ENCODE measurements around the gene NBDY. TPM values are rescaled to one million over a fixed set of nuclear protein-coding genes. Genes with fewer than 3 reads are reported as not detected.

NBDY gene
- total and polyA plus RNA-seq, 4 experiments from 2014 or later: 29.3 to 75.7 (median 52.2) TPM

DNA sequence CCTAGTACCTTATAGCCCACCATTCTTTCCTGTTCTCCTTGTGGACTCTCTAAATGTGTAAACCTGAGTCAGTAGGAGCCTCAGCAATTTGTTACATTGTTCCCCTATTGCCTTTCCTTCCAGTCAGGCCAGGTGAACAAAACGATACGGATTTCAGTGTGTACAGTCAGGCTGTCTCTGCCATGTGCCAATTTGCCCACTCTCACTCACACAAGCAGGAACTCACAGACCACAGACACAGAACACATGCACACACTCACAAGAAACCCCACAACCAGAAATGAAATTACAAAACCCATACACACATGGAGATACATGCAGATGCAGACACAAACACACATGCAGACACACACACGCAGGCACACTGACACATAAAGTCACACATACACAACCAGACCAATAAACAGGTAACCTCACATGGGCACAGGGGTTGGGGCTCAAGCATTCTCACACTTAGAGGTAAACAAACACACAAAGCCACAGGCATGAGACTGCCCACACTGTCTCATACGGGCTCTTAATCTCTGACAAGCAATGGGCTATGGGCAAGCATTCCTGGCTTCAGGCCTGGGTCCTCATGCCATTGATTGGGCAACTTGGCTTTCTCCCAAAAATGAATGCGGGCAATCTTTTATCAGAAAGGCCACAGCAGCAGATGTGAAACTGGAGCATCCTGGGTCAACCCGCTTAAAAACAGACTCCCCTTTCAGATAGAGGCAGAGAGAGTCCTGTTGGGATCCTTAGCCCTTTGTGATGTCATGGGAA lies 68.7 kb downstream of the NBDY start:
- Mint-ChIP-seq H3K36me3 (peaks cover 4 to 13% of the 10 kb centered on the region in 2 donors), H3K27me3 (no peaks in the 10 kb centered on the region), H3K9me3 (no peaks in the 10 kb centered on the region), H3K27ac (peak overlapping the region; percentile 53 to 88 (median 79)), H3K4me1 (peaks cover 35 to 60% (median 44%) of the 10 kb centered on the region in 4 donors), H3K4me3 (peak overlapping the region in 5 of 8 donors; percentile 30 to 47 (median 41))
- Histone ChIP-seq H3K27me3 (ENCODE audit: insufficient read depth, low read length) (no peaks in the 10 kb centered on the region), H3K4me3 (ENCODE audit: low read length in 2 of 2) (no peak overlapping the region), H3K4me1 (ENCODE audit: insufficient read depth, low read length) (peaks cover 49% of the 10 kb centered on the region), H3K9me3 (ENCODE audit: control insufficient read depth in 1 of 2, low read length in 2 of 2) (no peaks in the 10 kb centered on the region), H3K36me3 (ENCODE audit: insufficient read depth, low read length) (no peaks in the 10 kb centered on the region), H3K27ac (ENCODE audit: low read depth, low read length) (no peak overlapping the region)
- DNase-seq: no peak
- CTCF ChIA-PET (ENCODE audit: partially characterized antibody): no interaction called here
- intact Hi-C loops (cut with micrococcal nuclease): no loop called here
- POLR2A ChIA-PET (ENCODE audit: partially characterized antibody): no interaction called here

- peaks cover 35 to 61% (median 45%) of the 10 kb centered on the region in 4 donors for H3K4me1 Mint-ChIP-seq
- ChIA-PET CTCF (ENCODE audit: partially characterized antibody) (no interaction called here), POLR2A (ENCODE audit: partially characterized antibody) (no interaction called here)
- Histone ChIP-seq H3K36me3 (ENCODE audit: insufficient read depth, low read length) (no peaks in the 10 kb centered on the region), H3K4me1 (ENCODE audit: insufficient read depth, low read length) (peaks cover 49% of the 10 kb centered on the region), H3K27ac (ENCODE audit: low read depth, low read length) (no peak overlapping the region), H3K4me3 (ENCODE audit: low read length in 2 of 2) (no peak overlapping the region), H3K27me3 (ENCODE audit: insufficient read depth, low read length) (no peaks in the 10 kb centered on the region), H3K9me3 (ENCODE audit: control insufficient read depth in 1 of 2, low read length in 2 of 2) (no peaks in the 10 kb centered on the region)
- intact Hi-C loops (cut with micrococcal nuclease): no loop called here
- no peak for DNase-seq
- H3K4me3 Mint-ChIP-seq: no peak overlapping the region
- H3K27me3 Mint-ChIP-seq: no peaks in the 10 kb centered on the region
- peaks cover 4 to 13% of the 10 kb centered on the region in 2 donors for H3K36me3 Mint-ChIP-seq
- H3K9me3 Mint-ChIP-seq: no peaks in the 10 kb centered on the region
- peak overlapping the region in 6 of 7 donors; percentile 53 to 88 (median 80) for H3K27ac Mint-ChIP-seq
These were observed 69.3 kb downstream of the NBDY start for GRCh38 chrX:56798339-56798711.

DNA sequence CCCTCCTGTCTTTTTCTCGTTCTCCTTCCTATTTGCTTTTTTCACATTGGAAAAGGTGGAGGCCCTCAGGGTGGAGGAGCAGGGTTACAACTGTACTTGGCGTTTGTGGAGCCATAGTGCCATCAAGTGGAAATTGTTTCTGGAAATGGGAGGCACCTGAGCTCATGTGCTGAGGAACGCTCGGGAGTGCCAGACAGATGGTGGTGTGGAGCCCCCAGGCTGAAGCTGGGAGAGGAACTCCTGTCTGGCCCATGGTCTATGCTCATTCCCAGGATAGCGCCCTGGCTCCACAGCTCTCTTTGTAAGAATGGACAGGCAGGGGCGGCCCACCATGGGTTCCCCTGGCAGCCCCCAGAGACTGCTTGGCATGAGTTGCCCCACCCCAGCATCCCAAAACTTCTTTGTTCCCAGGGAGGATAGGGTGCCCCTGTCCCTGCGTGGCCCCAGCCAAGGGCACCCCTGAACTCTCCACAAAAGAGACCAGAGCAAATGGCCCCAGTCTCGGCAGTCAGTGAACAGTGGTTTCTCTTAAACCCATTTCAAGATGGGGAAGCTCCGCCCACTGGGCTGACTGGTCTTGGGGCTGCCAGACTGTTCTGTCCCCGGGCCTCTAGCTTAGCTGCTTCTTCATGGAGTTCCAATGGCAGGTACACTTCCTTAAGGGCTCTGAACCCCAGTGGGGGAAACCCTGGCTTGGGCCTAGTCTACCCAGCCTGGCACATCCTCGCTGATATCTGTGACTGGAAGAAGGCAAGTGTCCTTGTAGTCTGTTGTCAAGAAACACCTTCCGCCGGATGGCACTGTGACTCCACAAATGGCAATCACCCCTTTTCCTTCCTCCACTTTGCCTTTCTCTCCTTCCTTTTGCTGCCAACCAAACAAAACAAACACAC lies 70.1 kb downstream of the NBDY start:
- peaks cover 54% of the 10 kb centered on the region for H3K4me1 ChIP-seq (ENCODE audit: insufficient read depth, low read length)
- Mint-ChIP-seq H3K4me3 (peak overlapping the region in 2 of 8 donors; percentile 25 to 43), H3K27me3 (no peaks in the 10 kb centered on the region), H3K9me3 (no peaks in the 10 kb centered on the region), H3K4me1 (peaks cover 35 to 66% (median 47%) of the 10 kb centered on the region in 4 donors), H3K36me3 (peaks cover 4 to 13% of the 10 kb centered on the region in 2 donors), H3K27ac (peak overlapping the region; percentile 42 to 95 (median 86))
- H3K9me3 ChIP-seq (ENCODE audit: control insufficient read depth in 1 of 2, low read length in 2 of 2): no peaks in the 10 kb centered on the region
- H3K27me3 ChIP-seq (ENCODE audit: insufficient read depth, low read length): no peaks in the 10 kb centered on the region
- H3K4me3 ChIP-seq (ENCODE audit: low read length in 2 of 2): no peak overlapping the region
- peak overlapping the region; percentile 52 for H3K27ac ChIP-seq (ENCODE audit: low read depth, low read length)
- ChIA-PET POLR2A (ENCODE audit: partially characterized antibody) (no interaction called here), CTCF (ENCODE audit: partially characterized antibody) (no interaction called here)
- intact Hi-C loops (cut with micrococcal nuclease): no loop called here
- peak in 1 of 5 donors; percentile 36 for DNase-seq
- no peaks in the 10 kb centered on the region for H3K36me3 ChIP-seq (ENCODE audit: insufficient read depth, low read length)

GRCh38 chrX:56800307-56800706 lies 71.3 kb downstream of the NBDY start:
- H3K4me1 Mint-ChIP-seq: peaks cover 34 to 61% (median 49%) of the 10 kb centered on the region in 4 donors
- H3K27ac ChIP-seq (ENCODE audit: low read depth, low read length): peak overlapping the region; percentile 52

DNA sequence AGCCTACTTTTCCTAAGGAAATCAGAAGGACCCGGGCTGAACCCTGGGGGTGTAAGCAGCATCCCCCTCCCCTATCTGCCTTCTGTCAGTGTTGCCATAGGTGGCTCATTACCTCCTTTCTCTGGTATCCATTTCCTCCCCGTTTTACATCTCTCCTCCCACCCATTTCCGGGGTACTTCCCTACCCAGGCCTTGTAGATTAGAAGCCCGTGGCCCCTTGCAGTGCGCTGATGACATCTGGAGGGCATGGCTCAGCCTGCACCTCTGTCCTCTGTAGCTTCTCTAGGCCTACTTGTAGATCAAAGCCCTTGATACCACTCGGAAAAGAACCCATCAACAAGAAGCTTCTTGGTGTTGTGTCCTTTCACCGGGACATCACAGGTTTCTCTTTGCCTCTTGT lies 71.8 kb downstream of the NBDY start:
- Histone ChIP-seq H3K27ac (ENCODE audit: low read depth, low read length) (peak overlapping the region; percentile 52), H3K27me3 (ENCODE audit: insufficient read depth, low read length) (no peaks in the 10 kb centered on the region), H3K36me3 (ENCODE audit: insufficient read depth, low read length) (no peaks in the 10 kb centered on the region), H3K4me3 (ENCODE audit: low read length in 2 of 2) (no peak overlapping the region), H3K4me1 (ENCODE audit: insufficient read depth, low read length) (peaks cover 56% of the 10 kb centered on the region), H3K9me3 (ENCODE audit: control insufficient read depth in 1 of 2, low read length in 2 of 2) (no peaks in the 10 kb centered on the region)
- H3K36me3 Mint-ChIP-seq: peaks cover 4 to 14% of the 10 kb centered on the region in 2 donors
- DNase-seq: peak; percentile 59 to 80 (median 68)
- H3K4me3 Mint-ChIP-seq: peak overlapping the region in 7 of 8 donors; percentile 59 to 86 (median 69)
- no peaks in the 10 kb centered on the region for H3K9me3 Mint-ChIP-seq
- H3K27me3 Mint-ChIP-seq: no peaks in the 10 kb centered on the region
- ChIA-PET CTCF (ENCODE audit: partially characterized antibody) (interaction anchor here (0.5 to 1.3 kb wide), 3 partner anchors 12 to 177 kb away, joined by 3 to 4 read pairs (median 3); no protein-coding TSS in a partner anchor), POLR2A (ENCODE audit: partially characterized antibody) (interaction anchor here (0.7 to 1.2 kb wide), 5 partner anchors 9 to 195 kb away, joined by 3 to 5 read pairs (median 3); partner anchors contain the start of gene SPIN3)
- intact Hi-C loops (cut with micrococcal nuclease): loop anchor here (2.0 kb wide), 1 partner anchor 72 kb away; the partner anchor contains the start of gene NBDY
- H3K4me1 Mint-ChIP-seq: peaks cover 34 to 64% (median 50%) of the 10 kb centered on the region in 4 donors
- peak overlapping the region; percentile 81 to 97 (median 94) for H3K27ac Mint-ChIP-seq

More at GRCh38 chrX:56800307-56800706, 71.3 kb downstream of the NBDY start:
- Mint-ChIP-seq H3K27me3 (no peaks in the 10 kb centered on the region), H3K4me3 (peak overlapping the region in 7 of 8 donors; percentile 59 to 86 (median 69)), H3K36me3 (peaks cover 4 to 13% of the 10 kb centered on the region in 2 donors), H3K9me3 (no peaks in the 10 kb centered on the region), H3K27ac (peak overlapping the region; percentile 81 to 97 (median 94))
- no peaks in the 10 kb centered on the region for H3K27me3 ChIP-seq (ENCODE audit: insufficient read depth, low read length)
- intact Hi-C loops (cut with micrococcal nuclease): loop anchor here (2.0 kb wide), 1 partner anchor 72 kb away; the partner anchor contains the start of gene NBDY
- H3K9me3 ChIP-seq (ENCODE audit: control insufficient read depth in 1 of 2, low read length in 2 of 2): no peaks in the 10 kb centered on the region
- ChIA-PET POLR2A (ENCODE audit: partially characterized antibody) (interaction anchor here (0.7 to 1.2 kb wide), 5 partner anchors 10 to 195 kb away, joined by 3 to 5 read pairs (median 3); partner anchors contain the start of gene SPIN3), CTCF (ENCODE audit: partially characterized antibody) (interaction anchor here (1.1 to 1.3 kb wide), 2 partner anchors 12 to 178 kb away, joined by 3 to 4 read pairs; no protein-coding TSS in a partner anchor)
- H3K36me3 ChIP-seq (ENCODE audit: insufficient read depth, low read length): no peaks in the 10 kb centered on the region
- no peak for DNase-seq
- H3K4me3 ChIP-seq (ENCODE audit: low read length in 2 of 2): no peak overlapping the region
- H3K4me1 ChIP-seq (ENCODE audit: insufficient read depth, low read length): peaks cover 56% of the 10 kb centered on the region

- Mint-ChIP-seq H3K4me1 (peaks cover 30 to 57% (median 40%) of the 10 kb centered on the region in 4 donors), H3K36me3 (peaks cover 4 to 14% of the 10 kb centered on the region in 2 donors), H3K27me3 (no peaks in the 10 kb centered on the region), H3K4me3 (peak overlapping the region in 6 of 8 donors; percentile 95 to 98 (median 96)), H3K27ac (peak overlapping the region in 1 of 7 donors; percentile 77), H3K9me3 (no peaks in the 10 kb centered on the region)
- H3K36me3 ChIP-seq (ENCODE audit: insufficient read depth, low read length): no peaks in the 10 kb centered on the region
- H3K27me3 ChIP-seq (ENCODE audit: insufficient read depth, low read length): no peaks in the 10 kb centered on the region
- H3K4me3 ChIP-seq (ENCODE audit: low read length in 2 of 2): no peak overlapping the region
- CTCF ChIA-PET (ENCODE audit: partially characterized antibody): interaction anchor here (1.0 to 3.1 kb wide), 2 partner anchors 14 to 176 kb away, joined by 3 to 21 read pairs; no protein-coding TSS in a partner anchor
- H3K9me3 ChIP-seq (ENCODE audit: control insufficient read depth in 1 of 2, low read length in 2 of 2): no peaks in the 10 kb centered on the region
- peaks cover 51% of the 10 kb centered on the region for H3K4me1 ChIP-seq (ENCODE audit: insufficient read depth, low read length)
- no peak for DNase-seq
- POLR2A ChIA-PET (ENCODE audit: partially characterized antibody): no interaction called here
- intact Hi-C loops (cut with micrococcal nuclease): no loop called here
- no peak overlapping the region for H3K27ac ChIP-seq (ENCODE audit: low read depth, low read length)
These were observed 73.4 kb downstream of the NBDY start for GRCh38 chrX:56802428-56802827.

Data from CD4-positive, alpha-beta memory T cell (primary cell).